ENCODE results near the gene GIT2. TPM values are rescaled to one million over a fixed set of nuclear protein-coding genes. Genes with fewer than 3 reads are reported as not detected.

Gene GIT2
- total and polyA plus RNA-seq, 2 donors (not counting 1 experiment from before 2014, with no cell fraction given) = 75.2 to 163 TPM

DNA sequence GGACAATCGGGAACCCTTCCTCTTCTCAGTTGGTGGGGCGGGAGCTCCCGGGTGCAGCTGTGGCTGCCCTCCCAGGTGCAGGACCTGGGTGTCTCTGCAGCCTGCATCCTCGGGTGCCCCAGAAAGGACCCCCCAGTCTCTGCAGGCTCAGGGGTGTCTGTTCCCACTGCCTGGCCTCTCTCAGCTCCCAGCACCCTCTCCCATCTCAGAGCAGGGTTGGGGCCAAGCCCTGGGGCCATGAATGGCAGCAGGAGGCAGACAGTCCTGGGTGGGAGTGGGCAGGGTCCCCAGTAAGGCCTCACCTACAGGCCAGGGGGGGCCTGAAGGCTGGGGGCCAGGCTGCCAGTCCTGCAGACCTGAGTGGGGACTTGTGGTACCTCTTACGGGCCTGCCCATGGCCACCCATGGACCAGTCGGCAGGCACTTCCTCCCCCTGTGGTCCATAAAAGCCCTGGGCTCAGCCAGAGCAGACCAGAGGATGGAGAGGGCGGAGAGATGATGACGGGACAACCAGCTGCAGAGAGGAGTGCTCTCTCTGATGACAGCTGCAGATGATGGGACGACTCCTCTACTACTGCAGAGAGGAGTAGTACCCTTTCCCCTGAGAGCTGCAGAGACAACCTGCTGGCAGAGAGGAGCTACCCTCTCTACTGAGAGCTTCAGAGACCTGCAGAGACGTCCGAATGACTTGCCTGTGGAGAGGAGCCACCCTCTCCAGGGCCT lies 69.5 kb downstream of the GIT2 start:
- H3K27me3 Mint-ChIP-seq = no peaks in the 10 kb centered on the region
- H3K9me3 ChIP-seq (ENCODE audit: control extremely low read depth in 1 of 3, control insufficient read depth in 2 of 3, insufficient read depth in 1 of 3, low read length in 2 of 3) = no peaks in the 10 kb centered on the region
- H3K27ac ChIP-seq (ENCODE audit: low read length in 2 of 2) = no peak overlapping the region
- ChIA-PET CTCF (interaction anchor here (1.1 to 6.2 kb wide), 2 partner anchors 12 to 74 kb away, joined by 3 to 39 read pairs; no protein-coding TSS in a partner anchor), POLR2A (no interaction called here)
- H3K36me3 ChIP-seq (replicated peaks in 1 of 2; ENCODE audit: control extremely low read depth in 1 of 2, control insufficient read depth in 1 of 2, extremely low read depth in 1 of 2, insufficient read depth in 2 of 2, low read length in 1 of 2) = peaks cover 5 to 32% of the 10 kb centered on the region in 2 experiments
- H3K79me2 ChIP-seq (ENCODE audit: control insufficient read depth, insufficient read depth, low read length) = peaks cover 3% of the 10 kb centered on the region
- H4K20me1 ChIP-seq (ENCODE audit: control insufficient read depth, insufficient read depth, low read length, poor library complexity, severe bottlenecking) = no peaks in the 10 kb centered on the region
- no peak overlapping the region for H3K4me3 ChIP-seq (ENCODE audit: control extremely low read depth in 1 of 5, extremely low read depth in 1 of 5, insufficient read depth in 1 of 5, low read depth in 2 of 5, low read length in 4 of 5)
- H2AFZ ChIP-seq (ENCODE audit: insufficient read depth, low read depth, low read length, poor library complexity, severe bottlenecking) = no peak overlapping the region
- intact Hi-C loops (cut with micrococcal nuclease) = no loop called here
- no peak overlapping the region for H3K4me2 ChIP-seq (replicated peaks; ENCODE audit: low read depth, low read length, poor library complexity, severe bottlenecking)
- H3K27me3 ChIP-seq (replicated peaks in 1 of 4; ENCODE audit: control extremely low read depth in 1 of 4, control insufficient read depth in 3 of 4, insufficient read depth in 4 of 4, low read length in 3 of 4) = no peaks in the 10 kb centered on the region
- ATAC-seq (ENCODE audit: low read depth) (no peak), DNase-seq (no peak)
- H3K4me3 Mint-ChIP-seq = no peak overlapping the region
- no peak overlapping the region for H3K9ac ChIP-seq (ENCODE audit: low read length)
- TF ChIP-seq EZH2 (IDR thresholded peaks at IDR 0.05; ENCODE audit: borderline replicate concordance, insufficient read depth, low read depth, low read length, poor library complexity, severe bottlenecking) = no peak
- TF ChIP-seq, protein P1, sequence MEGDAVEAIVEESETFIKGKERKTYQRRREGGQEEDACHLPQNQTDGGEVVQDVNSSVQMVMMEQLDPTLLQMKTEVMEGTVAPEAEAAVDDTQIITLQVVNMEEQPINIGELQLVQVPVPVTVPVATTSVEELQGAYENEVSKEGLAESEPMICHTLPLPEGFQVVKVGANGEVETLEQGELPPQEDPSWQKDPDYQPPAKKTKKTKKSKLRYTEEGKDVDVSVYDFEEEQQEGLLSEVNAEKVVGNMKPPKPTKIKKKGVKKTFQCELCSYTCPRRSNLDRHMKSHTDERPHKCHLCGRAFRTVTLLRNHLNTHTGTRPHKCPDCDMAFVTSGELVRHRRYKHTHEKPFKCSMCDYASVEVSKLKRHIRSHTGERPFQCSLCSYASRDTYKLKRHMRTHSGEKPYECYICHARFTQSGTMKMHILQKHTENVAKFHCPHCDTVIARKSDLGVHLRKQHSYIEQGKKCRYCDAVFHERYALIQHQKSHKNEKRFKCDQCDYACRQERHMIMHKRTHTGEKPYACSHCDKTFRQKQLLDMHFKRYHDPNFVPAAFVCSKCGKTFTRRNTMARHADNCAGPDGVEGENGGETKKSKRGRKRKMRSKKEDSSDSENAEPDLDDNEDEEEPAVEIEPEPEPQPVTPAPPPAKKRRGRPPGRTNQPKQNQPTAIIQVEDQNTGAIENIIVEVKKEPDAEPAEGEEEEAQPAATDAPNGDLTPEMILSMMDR (IDR thresholded peaks at IDR 0.05) = no peak
- H3K4me1 ChIP-seq (ENCODE audit: control insufficient read depth in 2 of 2, insufficient read depth in 2 of 2, low read length in 2 of 2) = peaks cover 0 to 8% of the 10 kb centered on the region in 2 donors
- 92% methylated on average over 10 of the region's 11 CpGs for WGBS (ENCODE audit: insufficient coverage)
- peaks cover 14% of the 10 kb centered on the region for H3K4me1 Mint-ChIP-seq
- H3K27ac Mint-ChIP-seq = no peak overlapping the region
- H3K9me3 Mint-ChIP-seq (ENCODE audit: insufficient read depth) = no peaks in the 10 kb centered on the region

DNA sequence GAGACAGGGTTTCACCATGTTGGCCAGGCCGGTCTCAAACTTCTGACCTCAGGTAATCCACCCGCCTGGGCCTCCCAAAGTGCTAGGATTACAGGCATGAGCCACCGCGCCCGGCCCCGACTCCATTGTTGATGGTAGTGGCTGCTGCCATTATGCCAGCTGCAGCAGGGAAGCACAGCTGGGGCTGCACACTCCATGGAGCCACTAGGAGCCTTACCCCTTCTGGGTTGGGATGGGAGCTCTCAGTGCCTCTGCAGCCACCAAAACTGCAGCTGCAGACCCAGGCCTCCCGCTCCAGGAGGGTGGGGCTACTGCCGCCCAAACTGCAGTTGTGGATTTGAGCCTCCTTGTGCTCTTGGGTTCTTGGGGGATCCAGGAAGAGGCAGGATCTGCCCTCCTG lies 70.2 kb downstream of the GIT2 start:
- no peaks in the 10 kb centered on the region for H4K20me1 ChIP-seq (ENCODE audit: control insufficient read depth, insufficient read depth, low read length, poor library complexity, severe bottlenecking)
- H3K9me3 ChIP-seq (ENCODE audit: control extremely low read depth in 1 of 3, control insufficient read depth in 2 of 3, insufficient read depth in 1 of 3, low read length in 2 of 3) = no peaks in the 10 kb centered on the region
- H3K9ac ChIP-seq (ENCODE audit: low read length) = no peak overlapping the region
- H3K4me1 ChIP-seq (ENCODE audit: control insufficient read depth in 2 of 2, insufficient read depth in 2 of 2, low read length in 2 of 2) = peaks cover 0 to 8% of the 10 kb centered on the region in 2 donors
- peaks cover 4 to 29% of the 10 kb centered on the region in 2 experiments for H3K36me3 ChIP-seq (replicated peaks in 1 of 2; ENCODE audit: control extremely low read depth in 1 of 2, control insufficient read depth in 1 of 2, extremely low read depth in 1 of 2, insufficient read depth in 2 of 2, low read length in 1 of 2)
- no peak overlapping the region for H3K4me2 ChIP-seq (replicated peaks; ENCODE audit: low read depth, low read length, poor library complexity, severe bottlenecking)
- H3K4me3 ChIP-seq (ENCODE audit: control extremely low read depth in 1 of 5, extremely low read depth in 1 of 5, insufficient read depth in 1 of 5, low read depth in 2 of 5, low read length in 4 of 5) = no peak overlapping the region
- no peaks in the 10 kb centered on the region for H3K27me3 ChIP-seq (replicated peaks in 1 of 4; ENCODE audit: control extremely low read depth in 1 of 4, control insufficient read depth in 3 of 4, insufficient read depth in 4 of 4, low read length in 3 of 4)
- DNase-seq (no peak), ATAC-seq (ENCODE audit: low read depth) (no peak)
- Mint-ChIP-seq H3K4me3 (no peak overlapping the region), H3K27ac (no peak overlapping the region), H3K9me3 (ENCODE audit: insufficient read depth) (no peaks in the 10 kb centered on the region), H3K27me3 (no peaks in the 10 kb centered on the region), H3K4me1 (peaks cover 14% of the 10 kb centered on the region)
- CTCF ChIA-PET = interaction anchor here (1.1 to 6.2 kb wide), 2 partner anchors 11 to 73 kb away, joined by 3 to 39 read pairs; no protein-coding TSS in a partner anchor
- H2AFZ ChIP-seq (ENCODE audit: insufficient read depth, low read depth, low read length, poor library complexity, severe bottlenecking) = no peak overlapping the region
- intact Hi-C loops (cut with micrococcal nuclease) = no loop called here
- TF ChIP-seq, protein P1 (IDR thresholded peaks at IDR 0.05) = no peak
- no peak for TF ChIP-seq EZH2 (IDR thresholded peaks at IDR 0.05; ENCODE audit: borderline replicate concordance, insufficient read depth, low read depth, low read length, poor library complexity, severe bottlenecking)
- 90% methylated on average over 8 of the region's 8 CpGs for WGBS (ENCODE audit: insufficient coverage)
- H3K27ac ChIP-seq (ENCODE audit: low read length in 2 of 2) = no peak overlapping the region
- H3K79me2 ChIP-seq (ENCODE audit: control insufficient read depth, insufficient read depth, low read length) = peaks cover 3% of the 10 kb centered on the region
- POLR2A ChIA-PET = no interaction called here

All from B cell (primary cell).